GM12873 (cell line): ENCODE results near the gene ATP2C1.

ENCODE experiments used
- TF ChIP-seq, protein P1 (sequence below): IDR thresholded peaks from 2 replicates; pipeline ENCODE4 v1.5.1; 2012; ENCODE audit warnings: low read depth, mild to moderate bottlenecking, moderate library complexity, low read length, control low read depth; ENCODE audit not compliant: insufficient read depth; ENCODE audit errors: missing control alignments

The ATP2C1 gene, protein sequence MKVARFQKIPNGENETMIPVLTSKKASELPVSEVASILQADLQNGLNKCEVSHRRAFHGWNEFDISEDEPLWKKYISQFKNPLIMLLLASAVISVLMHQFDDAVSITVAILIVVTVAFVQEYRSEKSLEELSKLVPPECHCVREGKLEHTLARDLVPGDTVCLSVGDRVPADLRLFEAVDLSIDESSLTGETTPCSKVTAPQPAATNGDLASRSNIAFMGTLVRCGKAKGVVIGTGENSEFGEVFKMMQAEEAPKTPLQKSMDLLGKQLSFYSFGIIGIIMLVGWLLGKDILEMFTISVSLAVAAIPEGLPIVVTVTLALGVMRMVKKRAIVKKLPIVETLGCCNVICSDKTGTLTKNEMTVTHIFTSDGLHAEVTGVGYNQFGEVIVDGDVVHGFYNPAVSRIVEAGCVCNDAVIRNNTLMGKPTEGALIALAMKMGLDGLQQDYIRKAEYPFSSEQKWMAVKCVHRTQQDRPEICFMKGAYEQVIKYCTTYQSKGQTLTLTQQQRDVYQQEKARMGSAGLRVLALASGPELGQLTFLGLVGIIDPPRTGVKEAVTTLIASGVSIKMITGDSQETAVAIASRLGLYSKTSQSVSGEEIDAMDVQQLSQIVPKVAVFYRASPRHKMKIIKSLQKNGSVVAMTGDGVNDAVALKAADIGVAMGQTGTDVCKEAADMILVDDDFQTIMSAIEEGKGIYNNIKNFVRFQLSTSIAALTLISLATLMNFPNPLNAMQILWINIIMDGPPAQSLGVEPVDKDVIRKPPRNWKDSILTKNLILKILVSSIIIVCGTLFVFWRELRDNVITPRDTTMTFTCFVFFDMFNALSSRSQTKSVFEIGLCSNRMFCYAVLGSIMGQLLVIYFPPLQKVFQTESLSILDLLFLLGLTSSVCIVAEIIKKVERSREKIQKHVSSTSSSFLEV

DNA sequence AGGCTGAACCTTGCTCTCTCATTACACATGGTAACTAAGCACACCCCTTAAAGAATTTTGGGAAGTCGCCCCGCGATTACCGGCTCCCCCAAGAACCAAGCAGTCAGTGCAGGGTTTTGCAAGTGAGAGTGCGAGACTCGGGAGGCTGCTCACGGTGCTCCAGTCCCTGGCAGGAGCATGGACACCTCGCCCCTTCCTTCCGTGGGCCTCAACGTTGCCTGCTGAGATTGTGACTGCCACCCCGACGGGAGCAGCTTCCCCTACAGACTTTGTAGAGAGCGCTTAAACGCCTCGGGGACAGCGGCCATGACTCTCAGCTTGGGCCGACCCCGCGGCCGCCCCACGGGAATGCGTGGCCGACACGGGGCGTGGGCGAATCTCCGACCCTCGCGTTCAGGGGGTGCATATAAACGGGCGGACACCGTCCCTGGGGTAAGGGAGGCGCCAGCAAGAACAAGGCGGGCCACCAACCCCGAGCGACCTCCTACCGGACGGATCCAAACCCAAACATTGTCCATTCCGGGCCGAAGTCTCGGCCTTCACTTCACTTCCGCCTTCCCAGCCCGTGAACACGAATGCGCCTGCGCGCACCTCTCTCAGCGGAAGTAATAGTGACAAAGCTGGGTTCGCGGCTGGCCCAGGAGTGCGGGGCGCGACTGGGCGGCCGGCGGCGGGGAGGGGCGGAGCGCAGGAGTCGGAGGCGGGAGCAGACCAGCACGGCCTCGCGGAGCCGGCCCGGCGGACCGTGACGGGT, at the start of gene ATP2C1:
Gene ATP2C1 (plus strand): TSS at position 709 of the 754 bp plus-strand sequence. CDS start 686 bp downstream, outside the sequence.
- TF ChIP-seq, protein P1, sequence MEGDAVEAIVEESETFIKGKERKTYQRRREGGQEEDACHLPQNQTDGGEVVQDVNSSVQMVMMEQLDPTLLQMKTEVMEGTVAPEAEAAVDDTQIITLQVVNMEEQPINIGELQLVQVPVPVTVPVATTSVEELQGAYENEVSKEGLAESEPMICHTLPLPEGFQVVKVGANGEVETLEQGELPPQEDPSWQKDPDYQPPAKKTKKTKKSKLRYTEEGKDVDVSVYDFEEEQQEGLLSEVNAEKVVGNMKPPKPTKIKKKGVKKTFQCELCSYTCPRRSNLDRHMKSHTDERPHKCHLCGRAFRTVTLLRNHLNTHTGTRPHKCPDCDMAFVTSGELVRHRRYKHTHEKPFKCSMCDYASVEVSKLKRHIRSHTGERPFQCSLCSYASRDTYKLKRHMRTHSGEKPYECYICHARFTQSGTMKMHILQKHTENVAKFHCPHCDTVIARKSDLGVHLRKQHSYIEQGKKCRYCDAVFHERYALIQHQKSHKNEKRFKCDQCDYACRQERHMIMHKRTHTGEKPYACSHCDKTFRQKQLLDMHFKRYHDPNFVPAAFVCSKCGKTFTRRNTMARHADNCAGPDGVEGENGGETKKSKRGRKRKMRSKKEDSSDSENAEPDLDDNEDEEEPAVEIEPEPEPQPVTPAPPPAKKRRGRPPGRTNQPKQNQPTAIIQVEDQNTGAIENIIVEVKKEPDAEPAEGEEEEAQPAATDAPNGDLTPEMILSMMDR, result no peak

DNA sequence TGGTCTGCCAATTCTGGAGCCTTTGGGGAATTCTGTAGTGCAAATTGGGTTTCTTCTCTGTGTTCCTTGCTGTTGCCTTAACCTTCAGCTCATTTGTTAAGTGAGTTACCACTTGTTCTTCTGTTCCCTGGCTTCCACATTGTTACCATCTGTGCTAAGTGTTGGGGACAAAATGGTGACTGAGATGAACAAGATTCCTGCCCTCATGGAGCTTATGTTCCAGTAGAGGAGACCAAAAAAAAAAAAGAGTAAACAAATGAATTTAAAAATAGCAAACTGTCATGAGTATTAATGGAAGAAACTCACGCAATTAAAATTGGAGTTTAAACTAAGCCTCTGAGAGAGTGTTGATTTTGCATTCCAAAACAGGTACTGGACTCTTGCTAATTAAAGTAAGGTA, 49.4 kb upstream of the ATP2C1 start:
- TF ChIP-seq, protein P1, result no peak

DNA sequence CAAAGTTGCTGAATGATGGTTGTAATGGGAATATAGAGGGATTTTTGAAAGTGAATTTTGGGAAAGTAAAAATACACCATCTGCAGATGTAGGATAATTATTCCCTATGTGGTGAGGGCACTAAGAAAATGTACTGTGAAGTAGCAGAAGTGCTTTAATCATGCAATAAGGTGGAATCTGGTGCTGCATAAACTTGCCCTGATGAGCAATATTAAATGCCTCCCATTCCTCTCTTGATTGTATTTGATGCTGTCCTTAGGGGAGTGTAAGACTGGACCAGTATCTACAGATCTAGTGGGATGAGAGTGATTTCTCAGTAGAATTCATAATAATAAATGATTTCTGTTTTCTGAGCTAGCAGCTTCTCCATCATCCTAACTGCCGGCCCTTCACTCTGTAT, 47.7 kb upstream of the ATP2C1 start:
- TF ChIP-seq, protein P1, result no peak

DNA sequence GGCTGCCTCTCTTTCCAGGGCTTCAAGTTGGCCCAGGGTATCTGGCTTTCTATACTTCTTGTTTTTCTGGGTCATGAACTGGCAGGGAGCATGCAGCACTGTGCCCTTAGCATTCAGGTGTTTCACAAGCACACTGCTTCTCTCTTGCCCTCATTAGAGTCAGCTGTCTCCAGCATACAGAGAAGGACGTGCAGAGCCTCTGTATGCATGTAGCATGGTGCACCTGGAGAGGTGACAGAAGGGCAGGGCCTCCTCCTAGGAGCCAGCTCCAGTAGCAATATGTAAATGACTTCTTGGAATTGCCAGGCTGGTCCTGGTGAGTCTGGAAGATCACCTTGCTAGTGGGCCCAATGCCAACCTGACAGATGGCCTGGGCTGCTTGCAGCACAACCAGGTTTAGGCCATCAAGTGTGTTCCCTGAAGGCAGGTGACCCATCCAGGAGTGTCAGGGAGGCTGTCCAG, 44.8 kb upstream of the ATP2C1 start:
- TF ChIP-seq, protein P1, result no peak

DNA sequence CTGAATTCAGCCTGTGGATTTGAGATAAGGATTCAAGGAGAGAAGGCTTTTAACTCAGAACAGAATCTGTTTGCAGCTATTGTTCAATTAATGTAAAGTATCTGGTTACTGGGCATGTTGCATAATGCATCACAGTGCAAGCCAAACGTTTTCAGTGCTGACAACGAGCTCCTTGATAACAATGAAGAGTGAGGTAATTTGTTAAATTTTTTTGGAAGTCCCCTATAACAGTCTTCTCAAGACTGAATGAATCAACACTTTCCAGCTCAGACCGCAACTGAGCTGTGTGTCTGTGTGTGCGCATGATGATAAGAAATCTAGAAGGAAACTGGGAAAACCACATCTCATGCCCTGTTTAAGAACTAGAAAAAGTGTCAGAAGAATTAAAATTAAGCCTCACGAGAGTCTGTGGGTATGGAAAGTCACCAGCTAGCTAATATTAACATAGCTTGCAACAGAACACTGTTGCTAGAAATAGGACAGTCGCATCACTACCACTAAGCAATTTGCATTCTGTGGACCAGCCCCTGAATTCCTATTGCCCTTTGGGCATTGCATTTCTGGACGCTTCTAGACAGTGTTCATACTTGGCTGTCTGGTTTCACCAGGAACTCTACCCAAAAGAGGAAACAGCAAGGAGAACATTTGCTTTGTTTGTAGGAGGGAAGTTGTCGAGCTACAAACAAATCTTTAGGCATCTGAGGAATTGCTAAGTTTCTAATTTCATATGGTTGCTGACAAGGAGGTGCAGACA, 43.7 kb upstream of the ATP2C1 start:
- TF ChIP-seq, protein P1, result no peak

DNA sequence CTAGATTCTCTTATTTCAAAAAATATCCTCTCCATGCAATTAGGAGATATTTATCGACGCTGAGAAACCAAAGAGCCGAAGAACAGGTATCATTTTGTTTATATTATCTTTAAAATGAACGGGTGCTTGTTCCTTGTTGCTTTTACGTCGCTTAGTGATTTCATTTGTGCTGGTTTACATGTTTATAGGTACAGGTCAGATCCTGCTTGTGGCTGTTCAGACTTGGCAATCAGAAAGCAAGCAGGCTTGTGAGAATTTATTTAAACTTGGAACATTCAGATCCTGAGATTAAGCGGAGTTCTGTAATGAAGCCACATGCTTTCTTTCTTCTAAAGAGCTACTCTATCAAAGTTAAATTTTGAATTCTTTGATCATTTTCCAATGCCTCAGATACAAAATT, 43.0 kb upstream of the ATP2C1 start:
- TF ChIP-seq, protein P1, result no peak
